ENCODE measurements around the gene TCP1. TPM values are rescaled to one million over a fixed set of nuclear protein-coding genes. Genes with fewer than 3 reads are reported as not detected.

Gene TCP1
- total and polyA plus RNA-seq, 4 donors = 105 to 146 (median 113) TPM

- ATAC-seq (ENCODE audit: low FRiP score) = no peak
- Histone ChIP-seq H3K36me3 (ENCODE audit: control insufficient read depth in 1 of 2, insufficient read depth in 2 of 2, low read length in 1 of 2) (peaks cover 3 to 6% of the 10 kb centered on the region in 2 donors), H3K27ac (ENCODE audit: low read depth in 1 of 2, low read length in 2 of 2) (no peak overlapping the region), H3K27me3 (ENCODE audit: control insufficient read depth in 1 of 2, insufficient read depth in 2 of 2, low read length in 1 of 2) (no peaks in the 10 kb centered on the region), H3K4me3 (ENCODE audit: low read length in 2 of 2) (no peak overlapping the region), H3K4me1 (ENCODE audit: control insufficient read depth in 1 of 2, insufficient read depth in 2 of 2, low read length in 2 of 2) (no peaks in the 10 kb centered on the region), H3K9me3 (ENCODE audit: control insufficient read depth, low read length) (no peaks in the 10 kb centered on the region)
- intact Hi-C loops (cut with DNase I) = no loop called here
- DNase-seq = no peak
Measured at GRCh38 chr6:159769470-159769869, 19.9 kb downstream of the TCP1 start.

GRCh38 chr6:159766906-159767305, 22.5 kb downstream of the TCP1 start:
- H3K9me3 ChIP-seq (ENCODE audit: control insufficient read depth, low read length) = no peaks in the 10 kb centered on the region
- no peak overlapping the region for H3K27ac ChIP-seq (ENCODE audit: low read depth in 1 of 2, low read length in 2 of 2)
- no peak for DNase-seq
- no peak overlapping the region for H3K4me3 ChIP-seq (ENCODE audit: low read length in 2 of 2)
- H3K36me3 ChIP-seq (ENCODE audit: control insufficient read depth in 1 of 2, insufficient read depth in 2 of 2, low read length in 1 of 2) = peaks cover 3 to 6% of the 10 kb centered on the region in 2 donors
- intact Hi-C loops (cut with DNase I) = no loop called here
- H3K27me3 ChIP-seq (ENCODE audit: control insufficient read depth in 1 of 2, insufficient read depth in 2 of 2, low read length in 1 of 2) = no peaks in the 10 kb centered on the region
- H3K4me1 ChIP-seq (ENCODE audit: control insufficient read depth in 1 of 2, insufficient read depth in 2 of 2, low read length in 2 of 2) = no peaks in the 10 kb centered on the region
- ATAC-seq (ENCODE audit: low FRiP score) = no peak

GRCh38 chr6:159762681-159763293, 26.6 kb downstream of the TCP1 start:
- no peaks in the 10 kb centered on the region for H3K27me3 ChIP-seq (ENCODE audit: control insufficient read depth in 1 of 2, insufficient read depth in 2 of 2, low read length in 1 of 2)
- H3K4me3 ChIP-seq (ENCODE audit: low read length in 2 of 2) = peak overlapping the region; percentile 15 to 70
- intact Hi-C loops (cut with DNase I) = loop anchor here in 1 of 2 donors (5.0 kb wide), 1 partner anchor 35 kb away; the partner anchor contains the start of gene WTAP
- DNase-seq = peak in 1 of 2 donors; percentile 49
- no peaks in the 10 kb centered on the region for H3K9me3 ChIP-seq (ENCODE audit: control insufficient read depth, low read length)
- H3K36me3 ChIP-seq (ENCODE audit: control insufficient read depth in 1 of 2, insufficient read depth in 2 of 2, low read length in 1 of 2) = peaks cover 0 to 3% of the 10 kb centered on the region in 2 donors
- H3K27ac ChIP-seq (ENCODE audit: low read depth in 1 of 2, low read length in 2 of 2) = peak overlapping the region in 1 of 2 donors; percentile 92
- H3K4me1 ChIP-seq (ENCODE audit: control insufficient read depth in 1 of 2, insufficient read depth in 2 of 2, low read length in 2 of 2) = peaks cover 0 to 3% of the 10 kb centered on the region in 2 donors
- ATAC-seq (ENCODE audit: low FRiP score) = peak; percentile 14
- 11 to 13% methylated on average over 16 of the region's 16 CpGs for WGBS, 2 donors

- ATAC-seq (ENCODE audit: low FRiP score) = peak; percentile 99
- Histone ChIP-seq H3K9me3 (ENCODE audit: control insufficient read depth, low read length) (no peaks in the 10 kb centered on the region), H3K27me3 (ENCODE audit: control insufficient read depth in 1 of 2, insufficient read depth in 2 of 2, low read length in 1 of 2) (no peaks in the 10 kb centered on the region), H3K36me3 (ENCODE audit: control insufficient read depth in 1 of 2, insufficient read depth in 2 of 2, low read length in 1 of 2) (no peaks in the 10 kb centered on the region), H3K27ac (ENCODE audit: low read depth in 1 of 2, low read length in 2 of 2) (peak within 1 kb of the TSS; percentile 76 to 96), H3K4me3 (ENCODE audit: low read length in 2 of 2) (peak within 1 kb of the TSS; percentile 61 to 70), H3K4me1 (ENCODE audit: control insufficient read depth in 1 of 2, insufficient read depth in 2 of 2, low read length in 2 of 2) (peaks cover 0 to 3% of the 10 kb centered on the region in 2 donors)
- 1% methylated on average over 60 to 76 of the region's 76 CpGs for WGBS, 2 donors
- peak; percentile 98 for DNase-seq
- intact Hi-C loops (cut with DNase I) = loop anchor here in 1 of 2 donors (5.0 kb wide), 1 partner anchor 35 kb away; the partner anchor contains the start of gene WTAP
Measured at GRCh38 chr6:159761873-159762680, 27.3 kb downstream of the TCP1 start, which contains the start of gene ACAT2. Gene ACAT2 (plus strand): TSS chr6:159762045. CDS start chr6:159762088, 43 bp downstream.

- peak; percentile 58 to 77 for DNase-seq
- WGBS, 2 donors = 3 to 8% methylated on average over 44 to 45 of the region's 45 CpGs
Measured at GRCh38 chr6:159761129-159761872, 28.1 kb downstream of the TCP1 start.

GRCh38 chr6:159760602-159761057, 28.8 kb downstream of the TCP1 start:
- no peaks in the 10 kb centered on the region for H3K36me3 ChIP-seq (ENCODE audit: control insufficient read depth in 1 of 2, insufficient read depth in 2 of 2, low read length in 1 of 2)
- H3K4me1 ChIP-seq (ENCODE audit: control insufficient read depth in 1 of 2, insufficient read depth in 2 of 2, low read length in 2 of 2) = peaks cover 0 to 3% of the 10 kb centered on the region in 2 donors
- intact Hi-C loops (cut with DNase I) = loop anchor here in 1 of 2 donors (5.0 kb wide), 1 partner anchor 33 kb away; the partner anchor contains the start of gene WTAP
- ATAC-seq (ENCODE audit: low FRiP score) (no peak), DNase-seq (no peak)
- 41 to 43% methylated on average over 3 of the region's 3 CpGs for WGBS, 2 donors
- peak overlapping the region in 1 of 2 donors; percentile 45 for H3K27ac ChIP-seq (ENCODE audit: low read depth in 1 of 2, low read length in 2 of 2)
- no peaks in the 10 kb centered on the region for H3K27me3 ChIP-seq (ENCODE audit: control insufficient read depth in 1 of 2, insufficient read depth in 2 of 2, low read length in 1 of 2)
- no peaks in the 10 kb centered on the region for H3K9me3 ChIP-seq (ENCODE audit: control insufficient read depth, low read length)
- no peak overlapping the region for H3K4me3 ChIP-seq (ENCODE audit: low read length in 2 of 2)

More at GRCh38 chr6:159761129-159761872, 28.1 kb downstream of the TCP1 start:
- Histone ChIP-seq H3K27ac (ENCODE audit: low read depth in 1 of 2, low read length in 2 of 2) (peak overlapping the region; percentile 71 to 95), H3K9me3 (ENCODE audit: control insufficient read depth, low read length) (no peaks in the 10 kb centered on the region), H3K4me3 (ENCODE audit: low read length in 2 of 2) (peak overlapping the region; percentile 61 to 70), H3K36me3 (ENCODE audit: control insufficient read depth in 1 of 2, insufficient read depth in 2 of 2, low read length in 1 of 2) (no peaks in the 10 kb centered on the region), H3K4me1 (ENCODE audit: control insufficient read depth in 1 of 2, insufficient read depth in 2 of 2, low read length in 2 of 2) (peaks cover 0 to 3% of the 10 kb centered on the region in 2 donors), H3K27me3 (ENCODE audit: control insufficient read depth in 1 of 2, insufficient read depth in 2 of 2, low read length in 1 of 2) (no peaks in the 10 kb centered on the region)
- no peak for ATAC-seq (ENCODE audit: low FRiP score)
- intact Hi-C loops (cut with DNase I) = loop anchor here in 1 of 2 donors (5.0 kb wide), 1 partner anchor 34 kb away; the partner anchor contains the start of gene WTAP

- H3K36me3 ChIP-seq (ENCODE audit: control insufficient read depth in 1 of 2, insufficient read depth in 2 of 2, low read length in 1 of 2) = no peaks in the 10 kb centered on the region
- 52% methylated on average over 2 of the region's 2 CpGs; no CpG with 5 or more reads in 1 of the 2 donors for WGBS, 2 donors
- DNase-seq = no peak
- ATAC-seq (ENCODE audit: low FRiP score) = no peak
- H3K4me1 ChIP-seq (ENCODE audit: control insufficient read depth in 1 of 2, insufficient read depth in 2 of 2, low read length in 2 of 2) = peaks cover 0 to 3% of the 10 kb centered on the region in 2 donors
- H3K27me3 ChIP-seq (ENCODE audit: control insufficient read depth in 1 of 2, insufficient read depth in 2 of 2, low read length in 1 of 2) = no peaks in the 10 kb centered on the region
- H3K9me3 ChIP-seq (ENCODE audit: control insufficient read depth, low read length) = no peaks in the 10 kb centered on the region
- intact Hi-C loops (cut with DNase I) = loop anchor here in 1 of 2 donors (5.0 kb wide), 1 partner anchor 32 kb away; the partner anchor contains the start of gene WTAP
- H3K27ac ChIP-seq (ENCODE audit: low read depth in 1 of 2, low read length in 2 of 2) = no peak overlapping the region
- H3K4me3 ChIP-seq (ENCODE audit: low read length in 2 of 2) = no peak overlapping the region
Measured at GRCh38 chr6:159759645-159760044, 29.8 kb downstream of the TCP1 start.

Measured in aorta (tissue), 5 donors.